NCI-H446 (cell line): ENCODE measurements around the gene GOLGA8S.
"Not testable (repeated sequence)": the region's sequence is repeated elsewhere in the genome, so short reads cannot be mapped to it uniquely, and the experiment has no call there.

Experiments used
- DNase-seq, 2 experiments: peaks; one replicate each; lab custom pipeline; 2025; lab: John Stamatoyannopoulos, UW

Gene GOLGA8S

DNA sequence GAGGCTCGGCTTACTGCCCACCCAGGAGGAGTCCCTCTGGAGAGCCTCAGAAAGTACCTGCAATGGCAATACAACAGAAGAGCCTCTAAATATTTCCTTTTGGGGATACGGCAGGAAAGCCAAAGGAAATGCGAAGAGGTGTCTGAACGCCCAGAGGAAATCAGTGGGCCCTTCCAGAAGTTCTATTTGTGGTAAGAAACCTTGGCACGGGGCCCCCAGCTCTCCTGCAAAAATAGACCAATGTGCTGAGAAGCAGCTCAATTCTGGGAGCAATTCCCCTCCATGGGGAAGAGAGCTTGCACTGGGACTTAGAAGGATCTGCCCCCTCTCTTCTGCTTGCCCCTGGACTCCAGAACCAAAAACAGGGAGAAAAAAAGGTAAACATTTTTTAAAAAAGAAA, 44.7 kb downstream of the GOLGA8S start:
- not testable (repeated sequence) for DNase-seq

GRCh38 chr15:23401627-23402026, 47.1 kb downstream of the GOLGA8S start:
- no peak for DNase-seq

DNA sequence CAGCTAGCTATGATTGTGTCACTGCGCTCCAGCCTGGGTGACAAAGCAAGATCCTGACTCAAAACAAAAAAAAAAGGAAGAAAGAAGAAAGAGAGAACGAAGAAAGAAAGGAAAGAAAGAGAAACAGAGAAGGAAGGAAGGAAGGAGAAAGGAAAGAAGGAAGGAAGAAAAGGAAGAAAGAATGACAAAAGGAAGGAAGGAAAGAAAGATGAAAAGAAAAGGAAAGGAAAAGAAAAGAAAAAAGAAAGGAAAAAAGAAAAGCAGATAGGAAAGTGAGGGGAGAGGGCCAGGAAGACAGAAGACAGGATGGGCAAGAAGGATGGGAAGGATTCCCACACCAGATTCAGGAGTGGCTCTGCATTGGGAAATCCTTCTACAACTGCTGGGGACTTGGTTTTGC, 47.6 kb downstream of the GOLGA8S start:
- DNase-seq, result no peak

DNA sequence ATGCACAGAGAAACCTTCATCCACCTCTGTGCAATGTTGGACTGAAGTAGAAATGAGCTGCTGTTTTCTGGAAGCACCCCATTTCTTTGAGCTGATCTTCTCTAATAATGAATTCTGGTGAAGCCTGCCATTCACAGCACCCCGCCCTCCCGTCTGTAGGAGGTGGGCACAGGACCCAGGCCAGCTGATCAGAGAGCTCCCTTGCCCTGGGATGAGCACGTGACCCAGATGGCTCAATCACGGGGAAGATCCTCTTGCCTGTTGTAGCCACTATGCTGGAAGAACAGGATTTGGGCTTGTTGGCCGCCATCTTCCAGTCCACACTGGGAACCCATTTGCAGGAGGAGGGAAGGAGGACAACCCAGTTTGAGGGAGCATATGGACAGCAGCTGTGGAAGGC, 48.0 kb downstream of the GOLGA8S start:
- DNase-seq, result no peak

GRCh38 chr15:23403550-23403949, 49.0 kb downstream of the GOLGA8S start:
- no peak for DNase-seq

- DNase-seq, result no peak
Measured at GRCh38 chr15:23411841-23412240, 57.3 kb downstream of the GOLGA8S start.

- DNase-seq, result not testable (repeated sequence)
Measured at GRCh38 chr15:23412881-23413600, 58.5 kb downstream of the GOLGA8S start.
